Right lobe of liver (tissue), 4 donors: ENCODE results near the gene GALK1.

Source experiments
- CTCF ChIP-seq, 4 donors: fragments of 200-600 bp in 3 of 4; fragments of 450-650 bp in 1 of 4; IDR thresholded peaks; one replicate each; pipeline versions ENCODE4 v1.5.1 to v1.8.0; 2016 to 2022; ENCODE audit warnings: antibody characterized with exemption in 4 of 4, mild to moderate bottlenecking in 2 of 4
- POLR2A ChIP-seq: fragments of 450-650 bp; IDR thresholded peaks from one replicate; pipeline ENCODE4 v1.6.1; 2017; ENCODE audit warnings: antibody characterized with exemption, mild to moderate bottlenecking
- donor health status: DM: no; HTN: no; CAD: no.
- donor health status: DM: no; HTN: no; CAD: no.
- donor health status: DM: no; HTN: yes; CAD: no.

DNA sequence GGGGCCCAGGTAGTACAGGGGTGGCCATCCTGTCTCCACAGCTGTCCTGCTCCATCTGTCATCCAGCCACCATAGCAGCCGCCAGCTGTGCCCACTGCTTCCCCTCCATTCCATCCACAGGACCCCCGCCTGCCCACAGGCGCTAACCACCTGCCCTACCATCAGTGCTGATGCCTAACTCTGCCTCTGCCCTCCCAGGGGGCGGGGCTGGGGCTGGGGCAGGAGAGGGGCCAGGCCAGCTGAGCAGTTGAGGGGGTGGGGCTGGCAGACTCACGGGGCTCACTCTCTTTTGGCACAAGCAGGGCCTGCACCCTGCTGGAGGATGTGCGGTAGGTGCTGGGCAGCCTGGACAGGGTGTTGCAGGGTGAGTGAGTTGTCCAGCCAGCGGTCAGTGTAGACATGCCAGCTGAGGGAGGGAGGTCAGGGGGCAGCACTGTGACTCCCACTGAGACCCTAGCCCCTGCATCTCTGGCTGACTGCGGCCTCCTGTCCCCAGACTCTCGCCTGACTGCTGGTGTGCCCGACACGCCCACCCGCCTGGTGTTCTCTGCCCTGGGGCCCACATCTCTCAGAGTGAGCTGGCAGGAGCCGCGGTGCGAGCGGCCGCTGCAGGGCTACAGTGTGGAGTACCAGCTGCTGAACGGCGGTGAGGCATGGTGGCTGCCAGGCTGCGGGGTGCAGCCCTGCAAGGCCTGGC, 9.6 kb downstream of the GALK1 start:
- TF ChIP-seq CTCF (IDR thresholded peaks at IDR 0.05) (no peak), POLR2A (no peak)
